HEK293 (cell line): ENCODE data around the gene CFAP299.

Experiments used
- CTCF ChIA-PET: fragments of 350-600 bp; formaldehyde crosslinking; extraction: SDS; loops from one replicate; lab custom pipeline; 2021; ENCODE audit warnings: antibody characterized with exemption; lab: Yijun Ruan, JAX
- POLR2A ChIA-PET: fragments of 300-600 bp; formaldehyde crosslinking; extraction: SDS; loops from one replicate; lab custom pipeline; 2020; ENCODE audit warnings: antibody characterized with exemption, inconsistent platforms; lab: Yijun Ruan, JAX
- H3K27ac ChIP-seq: fragments of 200-500 bp; sonication (Bioruptor generic); 2 replicates; pipeline ENCODE4 v1.5.1; 2014; ENCODE audit warnings: low read depth, low read length, control low read depth, inconsistent platforms; ENCODE audit errors: extremely low read depth
- H3K36me3 ChIP-seq, 2 experiments: fragments of 200-500 bp in 1 of 2; sonication (Bioruptor generic) in 1 of 2; 1 replicate in 1 of 2; 2 replicates in 1 of 2; pipeline ENCODE4 v1.5.1; 2014 to 2017; ENCODE audit warnings: inconsistent platforms in 2 of 2, low read length in 2 of 2; ENCODE audit not compliant: control insufficient read depth in 2 of 2, insufficient read depth in 1 of 2
- H3K4me1 ChIP-seq: fragments of 200-500 bp; sonication (Bioruptor generic); 2 replicates; pipeline ENCODE4 v1.5.1; 2014; ENCODE audit warnings: mild to moderate bottlenecking, low read length, inconsistent platforms; ENCODE audit not compliant: control insufficient read depth, insufficient read depth
- H3K4me3 ChIP-seq: 2 replicates; pipeline ENCODE4 v1.5.1; 2011; ENCODE audit warnings: low read depth, mild to moderate bottlenecking, control low read depth, low read length, moderate library complexity
- H3K9me3 ChIP-seq: fragments of 200-500 bp; sonication (Bioruptor generic); 2 replicates; pipeline ENCODE4 v1.5.1; 2014; ENCODE audit warnings: low read depth, low read length, inconsistent platforms; ENCODE audit not compliant: control insufficient read depth, insufficient read depth
- GFI1B ChIP-seq: fragments of 450-650 bp; formaldehyde crosslinking; IDR thresholded peaks from 2 replicates; pipeline ENCODE4 v1.5.1; 2016; ENCODE audit warnings: missing biosample characterization, missing genetic modification characterization
- INSM2 ChIP-seq: fragments of 450-650 bp; formaldehyde crosslinking; IDR thresholded peaks from 2 replicates; pipeline ENCODE4 v1.5.1; 2016; ENCODE audit warnings: missing biosample characterization, missing genetic modification characterization
- KLF16 ChIP-seq: fragments of 450-650 bp; formaldehyde crosslinking; IDR thresholded peaks from 2 replicates; pipeline ENCODE4 v1.5.1; 2017; ENCODE audit warnings: missing biosample characterization, missing genetic modification characterization
- KLF17 ChIP-seq: fragments of 450-650 bp; formaldehyde crosslinking; IDR thresholded peaks from 2 replicates; pipeline ENCODE4 v1.5.1; 2016; ENCODE audit warnings: missing biosample characterization, missing genetic modification characterization
- PRDM6 ChIP-seq: fragments of 450-650 bp; formaldehyde crosslinking; IDR thresholded peaks from 2 replicates; pipeline ENCODE4 v1.5.1; 2017; ENCODE audit warnings: missing biosample characterization, missing genetic modification characterization
- SP7 ChIP-seq: fragments of 450-650 bp; formaldehyde crosslinking; IDR thresholded peaks from 2 replicates; pipeline ENCODE4 v1.5.1; 2016; ENCODE audit warnings: missing biosample characterization, missing genetic modification characterization
- ZBTB8A ChIP-seq: fragments of 450-650 bp; formaldehyde crosslinking; IDR thresholded peaks from 2 replicates; pipeline ENCODE4 v1.5.1; 2016; ENCODE audit warnings: missing biosample characterization, missing genetic modification characterization
- ZNF132 ChIP-seq: fragments of 450-650 bp; formaldehyde crosslinking; IDR thresholded peaks from 2 replicates; pipeline ENCODE4 v1.5.1; 2017; ENCODE audit warnings: missing biosample characterization, missing genetic modification characterization, borderline replicate concordance
- ZNF133 ChIP-seq: fragments of 450-650 bp; formaldehyde crosslinking; IDR thresholded peaks from 2 replicates; pipeline ENCODE4 v1.5.1; 2016; ENCODE audit warnings: missing biosample characterization, missing genetic modification characterization
- ZNF202 ChIP-seq: fragments of 450-650 bp; formaldehyde crosslinking; IDR thresholded peaks from 2 replicates; pipeline ENCODE4 v1.5.1; 2016; ENCODE audit warnings: missing biosample characterization, missing genetic modification characterization, borderline replicate concordance
- ZNF24 ChIP-seq: fragments of 450-650 bp; formaldehyde crosslinking; IDR thresholded peaks from 2 replicates; pipeline ENCODE4 v1.5.1; 2016; ENCODE audit warnings: missing biosample characterization, missing genetic modification characterization
- ZNF266 ChIP-seq: fragments of 450-650 bp; formaldehyde crosslinking; IDR thresholded peaks from 2 replicates; pipeline ENCODE4 v1.5.1; 2016; ENCODE audit warnings: missing biosample characterization, missing genetic modification characterization, low read depth
- ZNF354C ChIP-seq: fragments of 450-650 bp; formaldehyde crosslinking; IDR thresholded peaks from 2 replicates; pipeline ENCODE4 v1.5.1; 2016; ENCODE audit warnings: missing biosample characterization, missing genetic modification characterization, low read depth, borderline replicate concordance
- ZNF394 ChIP-seq: fragments of 450-650 bp; formaldehyde crosslinking; IDR thresholded peaks from 2 replicates; pipeline ENCODE4 v1.5.1; 2016; ENCODE audit warnings: missing biosample characterization, missing genetic modification characterization, mild to moderate bottlenecking, moderate library complexity, borderline replicate concordance
- ZNF513 ChIP-seq: fragments of 450-650 bp; IDR thresholded peaks from 2 replicates; pipeline ENCODE4 v1.5.1; 2018; ENCODE audit warnings: missing biosample characterization, missing genetic modification characterization
- ZNF558 ChIP-seq: fragments of 450-650 bp; formaldehyde crosslinking; IDR thresholded peaks from 2 replicates; pipeline ENCODE4 v1.5.1; 2016; ENCODE audit warnings: missing biosample characterization, missing genetic modification characterization
- ZNF610 ChIP-seq: fragments of 450-650 bp; formaldehyde crosslinking; IDR thresholded peaks from 2 replicates; pipeline ENCODE4 v1.5.1; 2016; ENCODE audit warnings: missing biosample characterization, missing genetic modification characterization, borderline replicate concordance
- ZNF785 ChIP-seq: fragments of 450-650 bp; formaldehyde crosslinking; IDR thresholded peaks from 2 replicates; pipeline ENCODE4 v1.5.1; 2016; ENCODE audit warnings: missing biosample characterization, missing genetic modification characterization
- ZNF791 ChIP-seq: fragments of 450-650 bp; formaldehyde crosslinking; IDR thresholded peaks from 2 replicates; pipeline ENCODE4 v1.5.1; 2016; ENCODE audit warnings: missing biosample characterization, missing genetic modification characterization
- TF ChIP-seq, protein P1 (sequence below): fragments of 450-650 bp; IDR thresholded peaks from 2 replicates; pipeline ENCODE4 v1.5.1; 2018; ENCODE audit warnings: missing biosample characterization, mild to moderate bottlenecking, missing genetic modification characterization
- TF ChIP-seq, protein P2 (sequence below): sonication (generic); formaldehyde crosslinking; IDR thresholded peaks from 2 replicates; pipeline ENCODE4 v1.8.1; 2022; ENCODE audit warnings: mild to moderate bottlenecking, moderate library complexity, missing genetic modification reagents

CFAP299 gene

GRCh38 chr4:80302616-80303223 lies 32.8 kb upstream of the CFAP299 start (continued):
- no peak for TF ChIP-seq ZNF785 (tag by site-specific recombination)

GRCh38 chr4:80305466-80305865 lies 30.1 kb upstream of the CFAP299 start:
- Histone ChIP-seq H3K9me3 (no peaks in the 10 kb centered on the region), H3K27ac (no peak overlapping the region)
- ChIA-PET POLR2A (no interaction called here), CTCF (no interaction called here)
- TF ChIP-seq KLF17 (tag by site-specific recombination) (no peak), PRDM6 (tag by site-specific recombination) (peak; percentile 13; the same call in 1 of the 2 replicates), INSM2 (tag by site-specific recombination) (no peak), SP7 (tag by site-specific recombination) (peak; percentile 28; the same call in 1 of the 2 replicates)
- TF ChIP-seq, all 188 proteins: peak for 2
- H3K4me1 ChIP-seq: peaks cover 6% of the 10 kb centered on the region
- H3K36me3 ChIP-seq: no peaks in the 10 kb centered on the region
- no peak overlapping the region for H3K4me3 ChIP-seq

- Histone ChIP-seq H3K27ac (no peak overlapping the region), H3K9me3 (no peaks in the 10 kb centered on the region), H3K4me1 (peaks cover 6% of the 10 kb centered on the region), H3K36me3 (no peaks in the 10 kb centered on the region), H3K4me3 (no peak overlapping the region)
- POLR2A ChIA-PET: no interaction called here
- CTCF ChIA-PET: no interaction called here
- no peak for TF ChIP-seq ZNF354C (tag by site-specific recombination)
- TF ChIP-seq ZNF791 (tag by site-specific recombination): no peak
- no peak for TF ChIP-seq ZNF202
- no peak for TF ChIP-seq ZNF132
- TF ChIP-seq ZNF24 (tag by site-specific recombination): no peak
- no peak for TF ChIP-seq ZNF133 (tag by site-specific recombination)
- TF ChIP-seq, protein P1, sequence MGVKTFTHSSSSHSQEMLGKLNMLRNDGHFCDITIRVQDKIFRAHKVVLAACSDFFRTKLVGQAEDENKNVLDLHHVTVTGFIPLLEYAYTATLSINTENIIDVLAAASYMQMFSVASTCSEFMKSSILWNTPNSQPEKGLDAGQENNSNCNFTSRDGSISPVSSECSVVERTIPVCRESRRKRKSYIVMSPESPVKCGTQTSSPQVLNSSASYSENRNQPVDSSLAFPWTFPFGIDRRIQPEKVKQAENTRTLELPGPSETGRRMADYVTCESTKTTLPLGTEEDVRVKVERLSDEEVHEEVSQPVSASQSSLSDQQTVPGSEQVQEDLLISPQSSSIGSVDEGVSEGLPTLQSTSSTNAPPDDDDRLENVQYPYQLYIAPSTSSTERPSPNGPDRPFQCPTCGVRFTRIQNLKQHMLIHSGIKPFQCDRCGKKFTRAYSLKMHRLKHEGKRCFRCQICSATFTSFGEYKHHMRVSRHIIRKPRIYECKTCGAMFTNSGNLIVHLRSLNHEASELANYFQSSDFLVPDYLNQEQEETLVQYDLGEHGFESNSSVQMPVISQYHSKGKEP: no peak
- no peak for TF ChIP-seq ZNF513 (tag by site-specific recombination)
- TF ChIP-seq, protein P2, sequence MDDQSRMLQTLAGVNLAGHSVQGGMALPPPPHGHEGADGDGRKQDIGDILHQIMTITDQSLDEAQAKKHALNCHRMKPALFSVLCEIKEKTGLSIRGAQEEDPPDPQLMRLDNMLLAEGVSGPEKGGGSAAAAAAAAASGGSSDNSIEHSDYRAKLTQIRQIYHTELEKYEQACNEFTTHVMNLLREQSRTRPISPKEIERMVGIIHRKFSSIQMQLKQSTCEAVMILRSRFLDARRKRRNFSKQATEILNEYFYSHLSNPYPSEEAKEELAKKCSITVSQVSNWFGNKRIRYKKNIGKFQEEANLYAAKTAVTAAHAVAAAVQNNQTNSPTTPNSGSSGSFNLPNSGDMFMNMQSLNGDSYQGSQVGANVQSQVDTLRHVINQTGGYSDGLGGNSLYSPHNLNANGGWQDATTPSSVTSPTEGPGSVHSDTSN (CRISPR knock-in tag): no peak
- no peak for TF ChIP-seq ZNF610 (tag by site-specific recombination)
- TF ChIP-seq GFI1B (tag by site-specific recombination): no peak
- TF ChIP-seq KLF17 (tag by site-specific recombination): no peak
- no peak for TF ChIP-seq ZBTB8A
- TF ChIP-seq ZNF558 (tag by site-specific recombination): no peak
- no peak for TF ChIP-seq ZNF394 (tag by site-specific recombination)
- no peak for TF ChIP-seq KLF16
- no peak for TF ChIP-seq ZNF266 (tag by site-specific recombination)
These were observed 29.3 kb upstream of the CFAP299 start for GRCh38 chr4:80306260-80306659.
